ENCODE measurements around the gene PAPSS1. TPM values are rescaled to one million over a fixed set of nuclear protein-coding genes. Genes with fewer than 3 reads are reported as not detected.

The PAPSS1 gene
- total RNA-seq, 4 donors from 2014 or later: 44.4 to 58.4 (median 52.0) TPM

DNA sequence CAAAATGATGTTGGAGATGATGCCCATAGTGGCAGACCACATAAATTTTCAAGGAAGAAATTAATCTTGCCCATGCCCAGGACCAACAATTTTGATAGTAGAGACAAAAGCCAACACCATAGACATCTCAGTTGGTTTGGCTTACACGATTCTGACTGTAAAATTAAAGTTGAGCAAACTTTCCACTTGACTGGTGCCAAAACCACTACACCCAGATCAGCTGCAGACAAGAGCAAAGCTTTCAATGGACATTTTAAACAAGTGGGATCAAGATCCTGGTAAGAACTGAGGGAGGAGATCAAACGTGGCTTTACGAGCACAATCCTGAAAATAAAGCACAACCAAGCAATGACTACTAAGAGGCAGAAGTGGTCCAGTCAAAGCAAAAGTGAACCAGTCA, 90.7 kb downstream of the PAPSS1 start:
- TF ChIP-seq, protein P1, sequence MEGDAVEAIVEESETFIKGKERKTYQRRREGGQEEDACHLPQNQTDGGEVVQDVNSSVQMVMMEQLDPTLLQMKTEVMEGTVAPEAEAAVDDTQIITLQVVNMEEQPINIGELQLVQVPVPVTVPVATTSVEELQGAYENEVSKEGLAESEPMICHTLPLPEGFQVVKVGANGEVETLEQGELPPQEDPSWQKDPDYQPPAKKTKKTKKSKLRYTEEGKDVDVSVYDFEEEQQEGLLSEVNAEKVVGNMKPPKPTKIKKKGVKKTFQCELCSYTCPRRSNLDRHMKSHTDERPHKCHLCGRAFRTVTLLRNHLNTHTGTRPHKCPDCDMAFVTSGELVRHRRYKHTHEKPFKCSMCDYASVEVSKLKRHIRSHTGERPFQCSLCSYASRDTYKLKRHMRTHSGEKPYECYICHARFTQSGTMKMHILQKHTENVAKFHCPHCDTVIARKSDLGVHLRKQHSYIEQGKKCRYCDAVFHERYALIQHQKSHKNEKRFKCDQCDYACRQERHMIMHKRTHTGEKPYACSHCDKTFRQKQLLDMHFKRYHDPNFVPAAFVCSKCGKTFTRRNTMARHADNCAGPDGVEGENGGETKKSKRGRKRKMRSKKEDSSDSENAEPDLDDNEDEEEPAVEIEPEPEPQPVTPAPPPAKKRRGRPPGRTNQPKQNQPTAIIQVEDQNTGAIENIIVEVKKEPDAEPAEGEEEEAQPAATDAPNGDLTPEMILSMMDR (IDR thresholded peaks at IDR 0.05): no peak
- TF ChIP-seq POLR2A (IDR thresholded peaks at IDR 0.05) (no peak), EP300 (IDR thresholded peaks at IDR 0.05) (no peak), POLR2AphosphoS5 (IDR thresholded peaks at IDR 0.05) (no peak)
- WGBS: 35% methylated on average over 3 of the region's 3 CpGs
- Histone ChIP-seq H3K4me1 (peaks cover 5% of the 10 kb centered on the region), H3K4me3 (no peak overlapping the region), H3K36me3 (peaks cover 4% of the 10 kb centered on the region), H3K27ac (no peak overlapping the region), H3K9me3 (no peaks in the 10 kb centered on the region), H3K27me3 (no peaks in the 10 kb centered on the region)
- DNase-seq (ENCODE audit: low spot score in 2 of 2): no peak

DNA sequence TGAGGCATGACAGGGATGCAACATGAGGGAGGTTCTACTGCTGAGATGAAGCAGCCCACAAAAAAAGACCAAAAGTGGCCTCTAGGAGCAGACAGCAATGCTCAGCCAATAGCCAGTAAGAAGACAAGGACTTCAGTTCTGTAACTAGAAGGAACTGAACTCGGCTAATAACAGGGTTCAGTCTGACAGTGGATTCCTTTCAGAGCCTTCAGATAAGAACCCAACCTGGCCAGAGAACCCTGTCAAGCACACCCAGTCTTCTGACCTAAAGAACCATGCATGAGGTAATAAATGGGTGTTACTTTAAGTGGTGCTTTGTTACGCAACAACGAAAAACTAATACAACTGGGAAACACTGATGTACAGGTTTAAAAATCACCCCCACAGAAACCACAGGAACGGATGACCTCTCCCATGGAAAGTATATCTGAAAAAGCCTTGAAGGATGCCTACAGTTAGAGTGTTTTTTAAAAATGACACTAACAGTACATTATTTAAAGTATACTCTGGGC, 94.6 kb downstream of the PAPSS1 start:
- no peaks in the 10 kb centered on the region for H3K9me3 ChIP-seq
- TF ChIP-seq EP300 (IDR thresholded peaks at IDR 0.05) (no peak), POLR2A (IDR thresholded peaks at IDR 0.05) (no peak), POLR2AphosphoS5 (IDR thresholded peaks at IDR 0.05) (no peak)
- TF ChIP-seq, protein P1 (IDR thresholded peaks at IDR 0.05): no peak
- no peaks in the 10 kb centered on the region for H3K27me3 ChIP-seq
- H3K4me1 ChIP-seq: peaks cover 5% of the 10 kb centered on the region
- no peaks in the 10 kb centered on the region for H3K36me3 ChIP-seq
- no peak for DNase-seq (ENCODE audit: low spot score in 2 of 2)
- 91% methylated on average over 4 of the region's 4 CpGs for WGBS
- no peak overlapping the region for H3K27ac ChIP-seq
- H3K4me3 ChIP-seq: no peak overlapping the region

DNA sequence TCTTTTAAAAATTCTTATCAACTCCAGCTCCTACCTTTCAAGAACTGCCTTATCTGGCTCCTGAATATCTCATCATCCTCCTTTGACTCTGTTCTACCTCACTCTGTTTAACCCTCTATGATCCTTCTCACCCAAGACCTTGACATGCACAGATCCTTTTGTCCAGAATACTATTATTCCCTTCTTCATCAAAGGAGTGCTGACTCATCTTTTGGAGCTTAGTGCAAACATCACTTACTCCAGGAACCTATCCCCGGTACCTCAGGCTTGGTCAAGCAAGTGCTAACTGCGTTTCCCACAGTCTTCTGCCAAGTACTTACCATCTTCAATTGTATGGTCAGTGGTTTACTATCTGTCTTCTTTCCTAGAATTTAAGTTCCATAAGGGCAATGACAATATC, 96.0 kb downstream of the PAPSS1 start:
- no peak for DNase-seq (ENCODE audit: low spot score in 2 of 2)
- Histone ChIP-seq H3K27ac (no peak overlapping the region), H3K27me3 (no peaks in the 10 kb centered on the region), H3K4me1 (peaks cover 6% of the 10 kb centered on the region), H3K36me3 (no peaks in the 10 kb centered on the region), H3K9me3 (no peaks in the 10 kb centered on the region), H3K4me3 (no peak overlapping the region)
- WGBS: 95% methylated on average over 2 of the region's 2 CpGs
- TF ChIP-seq EP300 (IDR thresholded peaks at IDR 0.05) (no peak), POLR2AphosphoS5 (IDR thresholded peaks at IDR 0.05) (no peak), POLR2A (IDR thresholded peaks at IDR 0.05) (no peak)
- TF ChIP-seq, protein P1 (IDR thresholded peaks at IDR 0.05): no peak

DNA sequence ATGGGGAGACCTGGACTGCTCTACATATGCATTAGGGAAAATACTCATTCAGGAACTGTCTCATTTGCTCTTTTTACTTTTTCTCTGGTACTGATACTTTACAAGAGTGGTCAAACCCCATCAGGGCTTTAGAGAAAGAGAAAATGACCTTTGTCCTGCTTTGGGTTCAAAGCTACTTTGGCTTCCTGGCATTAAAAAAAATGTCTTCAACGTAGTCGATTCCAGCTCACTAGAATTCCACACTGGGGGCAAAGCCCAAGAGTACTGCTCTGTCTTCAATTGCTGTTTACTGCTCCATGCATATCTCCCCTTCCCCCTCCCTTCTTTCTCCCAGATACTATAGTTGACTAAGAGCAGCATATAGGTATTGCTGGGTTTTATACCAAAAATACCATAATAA, 98.0 kb downstream of the PAPSS1 start:
- H3K36me3 ChIP-seq: no peaks in the 10 kb centered on the region
- DNase-seq (ENCODE audit: low spot score in 2 of 2): no peak
- H3K4me3 ChIP-seq: no peak overlapping the region
- no peaks in the 10 kb centered on the region for H3K27me3 ChIP-seq
- WGBS: 93% methylated on average over 2 of the region's 2 CpGs
- no peak overlapping the region for H3K27ac ChIP-seq
- TF ChIP-seq POLR2AphosphoS5 (IDR thresholded peaks at IDR 0.05) (no peak), EP300 (IDR thresholded peaks at IDR 0.05) (no peak), POLR2A (IDR thresholded peaks at IDR 0.05) (no peak)
- TF ChIP-seq, protein P1 (IDR thresholded peaks at IDR 0.05): no peak
- H3K9me3 ChIP-seq: no peaks in the 10 kb centered on the region
- peaks cover 9% of the 10 kb centered on the region for H3K4me1 ChIP-seq

DNA sequence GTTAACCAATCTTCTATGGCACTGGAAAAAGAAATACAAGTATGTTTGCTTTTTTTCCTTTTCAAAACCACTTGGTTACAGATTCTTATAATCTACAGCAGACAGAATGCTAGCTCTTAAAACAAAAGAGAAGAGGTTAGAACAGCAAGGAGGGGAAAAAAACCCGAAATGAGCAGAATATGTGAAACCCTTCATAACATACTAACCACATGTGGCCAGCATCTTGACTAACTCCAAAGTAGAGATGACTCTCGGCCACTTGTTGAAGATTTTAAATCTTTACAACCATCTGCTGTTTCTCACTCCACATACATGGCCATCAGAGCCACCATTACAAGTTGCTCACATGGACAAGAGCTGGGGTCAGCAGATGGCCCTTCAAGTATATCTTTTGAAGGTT, 100.3 kb downstream of the PAPSS1 start:
- DNase-seq (ENCODE audit: low spot score in 2 of 2): no peak
- no peaks in the 10 kb centered on the region for H3K36me3 ChIP-seq
- no peak for TF ChIP-seq POLR2AphosphoS5 (IDR thresholded peaks at IDR 0.05)
- 63% methylated on average over 2 of the region's 2 CpGs for WGBS
- H3K4me1 ChIP-seq: peaks cover 9% of the 10 kb centered on the region
- no peaks in the 10 kb centered on the region for H3K9me3 ChIP-seq
- no peak overlapping the region for H3K4me3 ChIP-seq
- H3K27me3 ChIP-seq: no peaks in the 10 kb centered on the region
- H3K27ac ChIP-seq: peak overlapping the region; percentile 51

DNA sequence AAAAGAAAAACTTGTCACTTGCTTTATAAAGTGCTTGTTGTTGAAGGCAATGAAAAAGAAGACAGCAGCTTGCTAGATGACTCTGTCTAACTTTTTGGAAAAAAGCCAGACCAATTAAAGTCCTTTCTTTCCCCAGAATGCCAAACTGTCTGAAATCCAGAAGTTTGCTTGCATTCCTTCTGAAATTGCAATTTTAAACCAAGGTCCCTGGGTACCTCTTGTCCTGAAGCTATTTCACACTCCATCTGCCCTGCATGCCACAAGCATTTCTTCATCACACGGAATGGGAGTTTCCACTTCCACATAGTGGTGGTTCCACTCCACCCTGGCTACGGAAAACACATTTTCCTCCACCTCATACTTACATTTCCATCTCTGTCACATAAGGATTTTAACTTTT, 101.0 kb downstream of the PAPSS1 start:
- peak overlapping the region; percentile 51 for H3K27ac ChIP-seq
- TF ChIP-seq POLR2AphosphoS5 (IDR thresholded peaks at IDR 0.05) (peak in 2 of 3 donors; percentile 42 to 58), POLR2A (IDR thresholded peaks at IDR 0.05) (no peak)
- TF ChIP-seq, protein P1 (IDR thresholded peaks at IDR 0.05): no peak
- peaks cover 2% of the 10 kb centered on the region for H3K36me3 ChIP-seq
- 33% methylated on average over 2 of the region's 2 CpGs for WGBS
- peaks cover 9% of the 10 kb centered on the region for H3K4me1 ChIP-seq
- H3K9me3 ChIP-seq: no peaks in the 10 kb centered on the region
- H3K4me3 ChIP-seq: no peak overlapping the region
- H3K27me3 ChIP-seq: no peaks in the 10 kb centered on the region
- no peak for DNase-seq (ENCODE audit: low spot score in 2 of 2)
